NCI-H82 treated with DMSO at 0.1 percent for 48 hours (cell line): ENCODE results near the gene BBX.

Experiments used
- DNase-seq: peaks from one replicate; lab custom pipeline; 2025; ENCODE audit not compliant: unreplicated experiment; lab: John Stamatoyannopoulos, UW

Gene BBX

DNA sequence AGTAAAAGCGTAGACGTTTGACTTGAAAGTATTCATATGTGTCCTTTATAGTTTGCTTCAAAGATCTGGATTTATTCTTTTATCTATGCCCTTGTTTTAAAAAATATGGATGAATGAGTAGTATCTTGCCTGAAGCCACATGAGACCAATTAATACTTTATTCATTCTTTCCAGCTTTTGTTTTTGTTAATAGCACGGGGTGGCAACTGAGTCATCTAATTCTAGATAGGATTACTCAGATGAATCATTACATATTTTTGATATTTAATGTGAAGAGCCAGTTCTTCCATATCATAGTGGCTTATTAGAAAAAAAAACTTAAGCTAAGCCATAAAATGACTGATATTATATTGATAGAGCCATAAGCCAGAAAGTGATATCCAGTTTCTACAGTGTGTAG, 121.9 kb downstream of the BBX start:
- DNase-seq, result no peak

- DNase-seq, result no peak
Measured at GRCh38 chr3:107650788-107651187, 128.0 kb downstream of the BBX start.

GRCh38 chr3:107651782-107652181, 129.0 kb downstream of the BBX start:
- no peak for DNase-seq

- no peak for DNase-seq
Measured at GRCh38 chr3:107654218-107654617, 131.5 kb downstream of the BBX start.

- DNase-seq, result no peak
Measured at GRCh38 chr3:107657971-107658370, 135.2 kb downstream of the BBX start.

- peak; percentile 18 for DNase-seq
Measured at GRCh38 chr3:107660306-107660976, 137.7 kb downstream of the BBX start.

DNA sequence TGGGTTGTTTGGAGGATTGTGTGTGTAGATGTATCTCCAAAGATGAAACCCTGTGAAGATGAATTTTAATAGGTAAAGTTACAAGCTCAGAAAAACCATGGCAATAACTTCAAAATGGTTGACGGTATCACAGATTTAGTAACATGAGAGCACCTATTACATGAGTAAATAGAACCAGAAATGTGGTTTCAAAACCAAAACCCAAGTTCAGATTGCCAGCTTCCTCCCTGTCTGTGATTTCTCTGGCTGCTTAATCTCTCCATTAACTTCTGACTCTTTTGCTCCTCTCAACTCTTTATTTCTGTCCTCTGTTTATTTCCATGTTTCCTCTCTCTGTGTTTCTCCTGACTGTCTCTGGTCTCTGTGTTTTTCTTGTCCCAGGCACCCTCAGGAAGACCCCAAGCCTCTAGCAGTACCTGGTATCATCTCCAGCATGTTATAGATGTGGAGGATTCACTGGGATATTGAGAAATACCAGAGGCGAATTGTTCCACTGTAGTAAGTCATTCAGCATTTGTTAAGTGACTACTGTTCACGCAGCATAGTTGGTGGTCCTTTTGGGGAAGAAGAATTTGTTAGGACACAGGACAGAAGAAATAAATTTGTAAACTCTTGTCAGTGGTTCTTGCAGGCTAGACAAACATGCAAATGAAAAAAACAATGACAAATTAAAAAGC, 138.8 kb downstream of the BBX start:
- no peak for DNase-seq

- no peak for DNase-seq
Measured at GRCh38 chr3:107662124-107662507, 139.4 kb downstream of the BBX start.

DNA sequence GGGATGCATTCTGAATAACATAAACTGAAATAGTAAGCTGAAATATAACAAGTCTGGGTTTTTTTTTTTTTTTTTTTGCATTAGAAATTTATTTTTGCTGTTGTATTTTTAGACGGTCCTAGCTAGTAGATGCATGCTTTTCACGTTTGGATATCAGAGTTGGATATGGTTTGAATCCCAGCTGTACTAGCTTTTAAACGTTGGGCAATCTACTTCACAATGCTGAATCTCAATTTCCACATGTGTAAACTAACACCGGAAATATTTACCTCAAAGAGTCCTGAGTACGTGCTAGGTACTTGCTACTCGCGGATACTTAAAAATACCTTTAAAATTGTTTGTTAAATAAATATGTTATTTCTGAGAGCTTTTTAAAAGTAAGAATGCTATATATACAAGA, 139.8 kb downstream of the BBX start:
- DNase-seq, result no peak

GRCh38 chr3:107663266-107663665, 140.5 kb downstream of the BBX start:
- DNase-seq, result no peak

DNA sequence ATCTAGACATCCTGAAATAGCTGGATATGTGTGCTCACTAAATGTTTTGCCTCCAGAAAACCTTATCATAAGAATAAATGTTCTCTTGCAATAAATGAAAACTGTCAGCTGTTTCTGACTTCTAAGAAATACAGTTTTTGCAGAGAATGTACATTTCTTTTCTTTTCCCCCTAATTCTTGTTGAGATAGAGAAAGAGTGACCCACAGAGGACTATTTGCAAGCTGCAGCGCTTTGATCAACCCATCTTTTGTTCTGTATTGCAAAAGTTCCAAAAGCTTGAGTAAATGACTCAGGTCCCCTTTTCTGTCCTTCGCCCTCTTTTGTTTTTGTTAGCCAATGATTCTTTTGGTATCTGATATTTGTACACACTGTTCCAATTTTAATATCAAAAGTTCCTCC, 141.9 kb downstream of the BBX start:
- no peak for DNase-seq

- DNase-seq, result no peak
Measured at GRCh38 chr3:107665351-107665750, 142.6 kb downstream of the BBX start.

DNA sequence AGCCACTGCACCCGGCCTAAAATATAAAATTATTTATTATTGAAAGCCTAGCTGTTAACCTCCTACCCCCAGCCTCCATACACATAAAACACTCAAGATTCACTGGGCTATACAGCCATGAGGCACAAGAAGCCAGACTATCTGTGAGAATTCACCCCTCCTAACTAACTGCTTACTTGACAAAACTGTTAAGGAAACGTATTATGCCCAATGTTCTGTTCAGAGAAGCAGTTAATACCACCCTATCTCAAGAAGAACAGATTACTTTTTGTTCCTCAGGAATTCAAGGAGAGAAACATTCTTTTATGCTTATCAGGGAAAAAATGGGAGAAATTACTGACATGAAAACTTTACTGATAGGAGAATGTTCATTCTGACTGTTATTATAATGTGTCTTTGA, 144.1 kb downstream of the BBX start:
- DNase-seq, result no peak

GRCh38 chr3:107668416-107668815, 145.7 kb downstream of the BBX start:
- DNase-seq, result no peak

DNA sequence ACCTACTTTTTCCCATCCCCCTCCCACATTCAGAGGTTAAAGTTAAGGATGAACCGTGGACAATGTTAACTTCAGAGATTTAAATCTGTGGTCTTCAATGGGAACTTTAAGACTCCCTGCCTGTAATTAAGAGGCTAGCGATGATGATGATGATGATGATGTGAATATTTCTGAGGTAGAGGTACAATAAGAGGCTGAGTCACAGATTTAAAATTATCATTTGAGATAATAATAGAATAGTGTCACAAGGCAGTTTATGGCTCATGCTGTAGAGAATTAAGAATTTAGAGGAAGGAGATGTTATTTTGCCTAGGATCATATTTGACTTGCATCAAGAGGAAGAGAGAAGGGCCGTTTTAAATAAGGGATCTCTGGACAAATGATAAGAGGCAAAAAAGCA, 146.2 kb downstream of the BBX start:
- DNase-seq, result no peak

GRCh38 chr3:107669669-107670068, 146.9 kb downstream of the BBX start:
- no peak for DNase-seq

GRCh38 chr3:107670986-107671385, 148.2 kb downstream of the BBX start:
- DNase-seq, result no peak

GRCh38 chr3:107674371-107674770, 151.6 kb downstream of the BBX start:
- no peak for DNase-seq

- no peak for DNase-seq
Measured at GRCh38 chr3:107675233-107675900, 152.6 kb downstream of the BBX start.

DNA sequence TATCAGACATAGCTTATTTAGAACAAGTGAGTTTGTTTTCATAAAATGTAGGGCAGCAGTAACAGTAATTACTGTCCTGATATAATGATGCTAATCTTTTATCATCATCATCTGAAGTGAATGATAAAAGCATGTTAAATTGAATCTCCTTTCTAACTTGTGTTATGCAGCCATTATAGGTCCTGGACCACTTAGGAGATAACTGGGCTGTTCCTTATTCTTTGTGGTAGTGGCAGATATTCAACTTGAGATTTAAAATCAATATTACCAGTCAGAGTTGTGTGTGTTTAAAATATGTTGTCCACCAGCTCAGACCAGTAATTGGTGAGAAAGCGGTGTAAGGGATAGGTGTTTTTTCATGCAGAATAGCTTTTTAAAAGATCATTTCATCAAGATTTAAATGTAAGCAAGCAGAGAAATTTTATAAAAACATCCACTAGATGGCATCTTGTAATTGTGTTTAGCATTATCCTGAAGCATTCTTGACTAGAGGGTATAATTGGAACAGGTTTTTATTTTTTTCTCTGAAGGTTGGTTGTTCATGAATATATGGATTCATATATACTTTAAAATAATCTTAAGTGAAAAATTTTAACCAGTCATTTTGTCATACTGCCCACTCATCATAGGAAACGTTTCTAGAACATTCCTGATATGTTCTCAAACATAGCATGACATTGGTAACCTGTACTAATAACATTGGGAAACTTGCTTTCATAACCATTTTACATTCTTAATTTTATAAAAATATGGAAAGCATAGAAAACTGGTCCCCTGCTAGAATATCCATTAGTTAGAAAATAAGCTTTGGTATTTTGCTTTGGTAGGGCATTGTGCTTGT, 153.9 kb downstream of the BBX start:
- peak; percentile 34 for DNase-seq

GRCh38 chr3:107679921-107680320, 157.2 kb downstream of the BBX start:
- DNase-seq, result no peak

GRCh38 chr3:107680698-107681097, 157.9 kb downstream of the BBX start:
- DNase-seq, result no peak
